GM23248 (cell line): ENCODE results near the gene ZCCHC2. TPM values are rescaled to one million over a fixed set of nuclear protein-coding genes. Genes with fewer than 3 reads are reported as not detected.

Source experiments
- DNase-seq: peaks from one replicate; pipeline ENCODE4 v3.0.0-alpha.2; 2015
- H2AFZ ChIP-seq: fragments of 200-600 bp; sonication (generic); 2 replicates; pipeline ENCODE4 v1.6.1; 2016; ENCODE audit warnings: antibody characterized with exemption
- H3F3A ChIP-seq: fragments of 200-600 bp; sonication (generic); 2 replicates; pipeline ENCODE4 v1.6.1; 2016; ENCODE audit warnings: mild to moderate bottlenecking, antibody characterized with exemption, mixed run types; ENCODE audit not compliant: insufficient read depth
- H3K27ac ChIP-seq: fragments of 200-600 bp; sonication (generic); 2 replicates; pipeline ENCODE4 v1.5.1; 2016; ENCODE audit warnings: mild to moderate bottlenecking
- H3K27me3 ChIP-seq: fragments of 200-600 bp; sonication (generic); replicated peaks from 2 replicates; pipeline ENCODE4 v1.6.1; 2016; ENCODE audit warnings: mild to moderate bottlenecking; ENCODE audit not compliant: insufficient read depth
- H3K36me3 ChIP-seq: fragments of 200-600 bp; sonication (generic); 2 replicates; pipeline ENCODE4 v1.6.1; 2016; ENCODE audit warnings: low read depth, mild to moderate bottlenecking
- H3K4me1 ChIP-seq: fragments of 200-600 bp; sonication (generic); 2 replicates; pipeline ENCODE4 v1.6.1; 2016; ENCODE audit warnings: mild to moderate bottlenecking; ENCODE audit not compliant: insufficient read depth
- H3K4me2 ChIP-seq: fragments of 200-600 bp; sonication (generic); one replicate; pipeline ENCODE4 v1.6.1; 2016; ENCODE audit warnings: mild to moderate bottlenecking; ENCODE audit not compliant: unreplicated experiment
- H3K4me3 ChIP-seq: fragments of 200-600 bp; sonication (generic); 2 replicates; pipeline ENCODE4 v1.5.1; 2016; ENCODE audit warnings: mild to moderate bottlenecking
- H3K79me2 ChIP-seq: fragments of 200-600 bp; sonication (generic); 2 replicates; pipeline ENCODE4 v1.6.1; 2016; ENCODE audit warnings: mild to moderate bottlenecking; ENCODE audit not compliant: insufficient read depth
- H3K9ac ChIP-seq: fragments of 200-600 bp; sonication (generic); 2 replicates; pipeline ENCODE4 v1.6.1; 2016; ENCODE audit warnings: mild to moderate bottlenecking
- H3K9me2 ChIP-seq: fragments of 200-600 bp; sonication (generic); 2 replicates; pipeline ENCODE4 v1.6.1; 2016; ENCODE audit warnings: mixed run types, mild to moderate bottlenecking, moderate library complexity; ENCODE audit not compliant: insufficient read depth
- H3K9me3 ChIP-seq: fragments of 200-600 bp; sonication (generic); one replicate; pipeline ENCODE4 v1.6.1; 2017; ENCODE audit warnings: low read depth
- H4K20me1 ChIP-seq: fragments of 200-600 bp; sonication (generic); 2 replicates; pipeline ENCODE4 v1.6.0; 2016; ENCODE audit not compliant: insufficient read depth
- EZH2 ChIP-seq: fragments of 200-600 bp; sonication (generic); IDR thresholded peaks from 2 replicates; pipeline ENCODE4 v1.6.1; 2018; ENCODE audit warnings: antibody characterized with exemption, mild to moderate bottlenecking; ENCODE audit not compliant: insufficient read depth, poor library complexity, severe bottlenecking
- EZH2phosphoT487 ChIP-seq: fragments of 200-600 bp; sonication (generic); IDR thresholded peaks from 2 replicates; pipeline ENCODE4 v1.6.1; 2018; ENCODE audit warnings: antibody characterized with exemption, moderate library complexity, mild to moderate bottlenecking, low read depth; ENCODE audit not compliant: insufficient read depth
- WGBS, 2 experiments: methylation state at CpG; one replicate each; pipeline ENCODE4 v1.1.6; 2015 to 2017; ENCODE audit warnings: low lambda C conversion rate in 2 of 2, low coverage in 1 of 2; ENCODE audit errors: missing lambda C conversion rate in 2 of 2; 5-methylcytosine and 5-hydroxymethylcytosine counted together
- in situ Hi-C: fragments of 300-500 bp; cut with MboI; formaldehyde crosslinking; loops from 2 replicates; pipeline ENCODE4 v1.15.0; 2020
- polyA plus RNA-seq: library from polyadenylated mRNA; unstranded; fragments of >200 nt; fragmentation: Nextera tagmentation; extraction: Ambion mirVana; gene quantifications from 2 replicates; pipeline ENCODE4 v1.2.1, GENCODE V29; 2016
- total RNA-seq: library from RNA; depleted of rRNA; stranded (reverse); fragments of >200 nt; shearing (Covaris generic); gene quantifications from 2 replicates; pipeline ENCODE4 v1.2.3, GENCODE V29; 2014

ZCCHC2 gene
- total and polyA plus RNA-seq, 2 experiments from 2014 or later, result 0.81 to 1.7 TPM

DNA sequence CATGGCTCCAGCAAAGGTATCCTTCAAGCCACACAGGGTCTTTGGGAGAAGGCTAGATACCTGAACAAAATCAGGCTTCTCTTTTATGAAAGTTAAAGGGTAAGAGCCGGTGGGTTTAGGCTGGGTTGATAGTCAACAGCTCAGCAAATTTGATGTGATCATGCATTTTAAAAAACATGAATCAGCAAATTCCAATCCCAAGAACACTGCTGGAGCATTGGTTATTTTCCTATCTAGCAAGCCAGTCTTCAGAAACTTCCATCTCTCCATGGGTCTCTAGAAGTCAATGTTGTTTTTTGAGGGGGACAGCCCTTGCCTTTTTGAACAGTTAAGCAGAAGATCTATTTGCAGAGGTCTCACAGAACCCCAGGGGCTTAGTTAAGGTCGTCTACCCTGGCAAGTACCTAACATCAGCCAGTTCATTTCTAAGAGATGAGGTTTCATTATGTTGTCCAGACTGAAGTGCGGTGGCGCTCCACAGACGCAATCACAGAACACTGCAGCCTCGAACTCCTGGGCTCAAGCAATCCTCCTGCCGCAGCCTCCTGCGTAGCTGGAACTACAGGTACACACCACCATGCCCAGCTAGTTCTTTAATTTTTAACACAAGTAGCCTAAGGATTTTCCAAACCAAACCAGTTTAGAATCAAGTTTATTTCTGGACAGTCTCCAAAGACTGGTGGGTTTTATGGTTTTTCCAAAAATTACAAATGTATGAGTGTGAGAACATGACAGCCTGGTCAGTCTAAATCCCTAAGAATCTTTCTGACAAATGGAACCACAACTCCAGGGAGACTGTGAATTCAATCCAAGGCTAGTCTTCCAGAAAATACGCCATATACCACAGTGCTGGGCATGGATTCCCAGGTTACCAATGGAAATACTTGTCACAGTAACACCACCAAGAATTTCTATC, 4.1 kb upstream of the ZCCHC2 start:
- no peak overlapping the region for H3K4me3 ChIP-seq
- H3K9me3 ChIP-seq, result no peaks in the 10 kb centered on the region
- H3K4me1 ChIP-seq, result no peaks in the 10 kb centered on the region
- no peak overlapping the region for H2AFZ ChIP-seq
- H3K9me2 ChIP-seq, result no peaks in the 10 kb centered on the region
- TF ChIP-seq EZH2, result no peak
- no peak for TF ChIP-seq EZH2phosphoT487
- H3F3A ChIP-seq, result no peaks in the 10 kb centered on the region
- H3K9ac ChIP-seq, result no peak overlapping the region
- in situ Hi-C loops, result no loop called here
- DNase-seq, result no peak
- no peak overlapping the region for H3K4me2 ChIP-seq
- 81 to 84% methylated on average over 9 of the region's 9 CpGs for WGBS, 2 experiments
- no peaks in the 10 kb centered on the region for H4K20me1 ChIP-seq
- H3K36me3 ChIP-seq, result no peaks in the 10 kb centered on the region
- no peaks in the 10 kb centered on the region for H3K27me3 ChIP-seq
- H3K79me2 ChIP-seq, result no peaks in the 10 kb centered on the region
- H3K27ac ChIP-seq, result no peak overlapping the region

DNA sequence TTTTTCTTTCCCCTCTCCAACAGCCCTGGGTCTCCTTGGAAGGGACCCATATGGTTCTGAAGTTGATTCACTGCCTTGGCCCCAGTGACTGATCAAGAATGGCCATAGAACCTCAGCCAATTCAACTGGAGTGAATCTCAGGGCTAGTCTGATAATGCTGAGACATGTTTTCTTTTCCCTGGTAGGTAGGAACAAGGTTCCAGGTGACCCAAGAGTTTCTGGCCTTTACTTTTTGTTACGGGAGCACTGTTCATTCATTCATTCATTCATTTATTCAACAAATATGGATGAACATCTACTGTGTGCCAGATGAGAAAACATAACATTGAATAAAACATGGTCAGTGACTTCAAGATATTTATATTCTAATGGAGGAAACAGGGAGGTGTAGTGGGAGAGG, 3.1 kb upstream of the ZCCHC2 start:
- Histone ChIP-seq H3F3A (no peaks in the 10 kb centered on the region), H3K27me3 (no peaks in the 10 kb centered on the region), H3K4me3 (no peak overlapping the region), H3K9ac (no peak overlapping the region), H3K9me2 (no peaks in the 10 kb centered on the region), H3K4me1 (no peaks in the 10 kb centered on the region), H4K20me1 (no peaks in the 10 kb centered on the region), H2AFZ (no peak overlapping the region), H3K36me3 (no peaks in the 10 kb centered on the region), H3K79me2 (peaks cover 3% of the 10 kb centered on the region), H3K9me3 (no peaks in the 10 kb centered on the region), H3K4me2 (no peak overlapping the region), H3K27ac (no peak overlapping the region)
- no peak for DNase-seq
- TF ChIP-seq EZH2phosphoT487 (no peak), EZH2 (no peak)
- in situ Hi-C loops, result no loop called here
- WGBS, 2 experiments, result 90 to 94% methylated on average over 1 of the region's 1 CpG

DNA sequence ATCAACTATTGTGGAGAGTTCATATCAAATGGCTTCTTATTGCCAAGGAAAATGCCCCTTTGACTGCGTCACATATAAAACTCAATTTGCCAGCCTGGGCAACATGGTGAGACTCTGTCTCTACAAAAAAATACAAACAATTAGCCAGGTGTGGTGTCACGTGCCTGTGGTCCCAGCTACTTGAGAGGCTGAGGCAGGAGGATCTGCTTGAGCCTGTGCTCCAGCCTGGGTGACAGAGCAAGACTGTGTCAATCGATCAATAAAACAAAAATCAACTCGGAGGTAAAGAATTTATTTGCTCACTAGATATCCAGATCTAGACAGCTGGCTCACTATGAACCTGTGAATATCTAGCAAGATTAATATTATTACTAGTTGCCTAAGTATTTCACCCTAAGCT, 1.7 kb upstream of the ZCCHC2 start:
- in situ Hi-C loops, result no loop called here
- no peak for TF ChIP-seq EZH2
- TF ChIP-seq EZH2phosphoT487, result no peak
- no peak overlapping the region for H3K4me2 ChIP-seq
- H3K27me3 ChIP-seq, result no peaks in the 10 kb centered on the region
- H3K36me3 ChIP-seq, result no peaks in the 10 kb centered on the region
- no peak overlapping the region for H2AFZ ChIP-seq
- no peaks in the 10 kb centered on the region for H3K9me3 ChIP-seq
- H3K79me2 ChIP-seq, result peaks cover 17% of the 10 kb centered on the region
- H3K27ac ChIP-seq, result no peak overlapping the region
- 91 to 92% methylated on average over 4 of the region's 4 CpGs for WGBS, 2 experiments
- H3K9ac ChIP-seq, result no peak overlapping the region
- no peaks in the 10 kb centered on the region for H3K9me2 ChIP-seq
- no peak for DNase-seq
- H3K4me1 ChIP-seq, result peaks cover 10% of the 10 kb centered on the region; the same call in 1 of the 2 replicates
- no peak overlapping the region for H3K4me3 ChIP-seq
- peaks cover 13% of the 10 kb centered on the region; the same call in 1 of the 2 replicates for H3F3A ChIP-seq
- no peaks in the 10 kb centered on the region for H4K20me1 ChIP-seq

DNA sequence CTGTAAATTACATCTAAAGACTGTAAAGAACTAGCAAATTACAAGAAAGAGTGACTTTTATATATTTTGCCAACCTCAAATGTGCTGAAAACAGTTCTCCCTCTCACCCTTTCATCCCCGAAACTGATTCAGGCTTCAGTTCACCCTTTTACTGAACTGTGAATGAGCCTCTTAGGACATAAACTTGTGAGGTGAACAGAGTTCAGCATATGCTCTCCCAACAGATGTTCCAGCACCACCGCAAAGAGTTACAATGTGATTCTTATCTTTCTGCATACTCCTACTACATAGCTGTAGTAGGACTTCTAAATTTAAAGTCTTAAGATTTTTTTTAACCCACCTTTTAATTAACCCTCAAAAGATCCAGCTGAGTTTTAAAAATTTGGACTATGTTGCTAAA, 1.2 kb upstream of the ZCCHC2 start:
- Histone ChIP-seq H4K20me1 (no peaks in the 10 kb centered on the region), H3K9me3 (no peaks in the 10 kb centered on the region), H3K4me3 (peak overlapping the region; percentile 78), H3K9me2 (no peaks in the 10 kb centered on the region), H3F3A (peaks cover 13% of the 10 kb centered on the region; the same call in 1 of the 2 replicates), H3K4me2 (no peak overlapping the region), H3K79me2 (peaks cover 22% of the 10 kb centered on the region), H3K4me1 (peaks cover 11% of the 10 kb centered on the region; the same call in 1 of the 2 replicates), H3K36me3 (no peaks in the 10 kb centered on the region), H3K27me3 (no peaks in the 10 kb centered on the region), H2AFZ (peak overlapping the region; percentile 83; the same call in 1 of the 2 replicates), H3K27ac (no peak overlapping the region), H3K9ac (peak overlapping the region; percentile 79)
- no peak for DNase-seq
- in situ Hi-C loops, result no loop called here
- TF ChIP-seq EZH2 (no peak), EZH2phosphoT487 (no peak)
- WGBS, 2 experiments, result 92% methylated on average over 2 of the region's 2 CpGs
